Measurements from ENCODE around the gene ZFP36L1. TPM values are rescaled to one million over a fixed set of nuclear protein-coding genes. Genes with fewer than 3 reads are reported as not detected.
A peak's percentile ranks its signal among the peaks of the same experiment; 100 is the strongest.

Gene ZFP36L1
- total RNA-seq, 2 donors from 2014 or later, result 66.6 to 276 TPM

DNA sequence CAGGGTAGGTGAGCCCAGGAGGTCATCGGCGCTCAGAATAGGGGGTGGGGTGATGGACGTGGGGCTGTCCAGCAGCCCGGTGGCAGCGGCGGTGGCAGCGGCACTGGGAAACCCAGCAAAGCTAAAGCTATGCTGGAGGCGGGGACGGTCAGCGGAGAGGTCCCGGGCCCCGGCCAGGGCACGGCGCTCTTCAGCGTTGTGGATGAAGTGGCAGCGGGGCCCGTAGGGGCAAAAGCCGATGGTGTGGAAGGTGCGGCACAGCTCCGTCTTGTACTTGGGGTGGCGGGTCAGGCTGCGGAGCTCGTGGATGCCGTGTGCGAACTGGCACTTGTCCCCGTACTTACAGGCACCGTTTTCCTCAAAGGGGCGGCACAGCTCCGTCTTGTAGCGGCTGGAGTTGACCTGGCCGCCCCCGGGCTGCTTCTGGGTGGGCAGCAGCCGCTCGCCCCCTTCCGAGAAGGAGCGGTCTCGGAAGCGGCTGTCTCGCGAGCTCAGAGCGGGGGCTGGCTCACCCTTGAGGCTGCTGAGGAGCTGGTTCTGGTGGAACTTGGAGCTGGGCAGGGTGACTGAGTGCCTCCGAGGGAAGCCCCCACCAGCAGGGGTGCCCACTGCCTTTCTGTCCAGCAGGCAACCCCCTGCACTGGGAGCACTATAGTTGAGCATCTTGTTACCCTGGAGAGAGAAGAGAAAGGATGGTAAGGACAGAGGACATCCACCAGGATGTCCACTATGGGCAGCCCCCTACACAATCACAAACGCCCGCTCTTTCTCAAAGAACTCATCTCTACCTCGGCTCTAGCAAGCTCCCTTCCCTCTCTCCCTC is 2.8 kb downstream of the ZFP36L1 start:
- DNase-seq (ENCODE audit: low spot score), result peak; percentile 58
- H3K9me3 ChIP-seq, result no peaks in the 10 kb centered on the region
- peak overlapping the region; percentile 100 for H3K27ac ChIP-seq
- peak overlapping the region; percentile 83 to 94 for H3K4me3 ChIP-seq
- TF ChIP-seq CTCF (IDR thresholded peaks at IDR 0.05), result no peak
- H3K27me3 ChIP-seq, result no peaks in the 10 kb centered on the region
- peaks cover 52% of the 10 kb centered on the region for H3K36me3 ChIP-seq
- H3K4me1 ChIP-seq, result peaks cover 0 to 42% of the 10 kb centered on the region in 2 donors

DNA sequence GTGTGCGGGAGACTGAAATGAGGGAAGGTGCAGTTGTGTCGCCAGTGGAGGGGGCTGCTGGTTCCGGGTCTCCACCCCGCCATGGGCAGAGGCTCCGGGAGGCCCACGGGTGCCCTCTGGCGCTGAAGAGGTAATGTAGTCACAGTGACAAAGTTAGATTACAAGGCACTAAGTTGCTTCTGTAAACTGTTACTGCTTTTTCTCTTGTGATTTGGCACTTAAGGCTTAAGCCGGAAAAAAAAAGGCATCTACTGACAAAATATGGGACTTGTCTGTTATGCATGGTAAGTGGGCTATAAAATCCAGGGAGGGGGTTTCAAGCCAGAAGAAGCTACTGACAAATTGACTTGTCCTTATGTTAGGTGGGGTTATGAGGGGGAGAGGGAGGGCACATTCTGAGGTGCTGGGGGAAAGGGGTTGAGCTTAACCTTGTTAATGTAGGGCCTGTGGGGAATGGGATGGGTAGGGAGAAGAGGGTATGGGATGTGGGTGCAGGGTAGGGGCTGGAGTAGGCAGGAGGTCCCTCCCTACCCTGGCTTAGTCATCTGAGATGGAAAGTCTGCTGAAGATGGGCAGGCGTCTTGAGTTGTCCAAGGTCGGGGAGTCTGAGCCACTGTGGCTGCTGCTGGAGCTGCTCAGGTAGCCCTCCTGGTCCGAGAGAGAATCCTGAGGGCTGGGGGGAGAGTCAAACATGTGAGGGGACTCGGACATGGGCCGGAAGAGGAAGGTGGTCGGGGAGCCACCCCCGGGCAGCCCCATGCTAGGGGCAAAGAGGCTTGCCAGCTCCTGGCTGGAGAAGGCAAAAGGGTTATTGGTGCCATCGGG is 3.7 kb downstream of the ZFP36L1 start:
- TF ChIP-seq CTCF (IDR thresholded peaks at IDR 0.05), result peak; percentile 64 to 88
- peak; percentile 91 for DNase-seq (ENCODE audit: low spot score)
- H3K27me3 ChIP-seq, result no peaks in the 10 kb centered on the region
- H3K4me1 ChIP-seq, result peaks cover 0 to 47% of the 10 kb centered on the region in 2 donors
- H3K36me3 ChIP-seq, result peaks cover 52% of the 10 kb centered on the region
- no peaks in the 10 kb centered on the region for H3K9me3 ChIP-seq
- peak overlapping the region; percentile 100 for H3K27ac ChIP-seq
- H3K4me3 ChIP-seq, result peak overlapping the region; percentile 83 to 94

DNA sequence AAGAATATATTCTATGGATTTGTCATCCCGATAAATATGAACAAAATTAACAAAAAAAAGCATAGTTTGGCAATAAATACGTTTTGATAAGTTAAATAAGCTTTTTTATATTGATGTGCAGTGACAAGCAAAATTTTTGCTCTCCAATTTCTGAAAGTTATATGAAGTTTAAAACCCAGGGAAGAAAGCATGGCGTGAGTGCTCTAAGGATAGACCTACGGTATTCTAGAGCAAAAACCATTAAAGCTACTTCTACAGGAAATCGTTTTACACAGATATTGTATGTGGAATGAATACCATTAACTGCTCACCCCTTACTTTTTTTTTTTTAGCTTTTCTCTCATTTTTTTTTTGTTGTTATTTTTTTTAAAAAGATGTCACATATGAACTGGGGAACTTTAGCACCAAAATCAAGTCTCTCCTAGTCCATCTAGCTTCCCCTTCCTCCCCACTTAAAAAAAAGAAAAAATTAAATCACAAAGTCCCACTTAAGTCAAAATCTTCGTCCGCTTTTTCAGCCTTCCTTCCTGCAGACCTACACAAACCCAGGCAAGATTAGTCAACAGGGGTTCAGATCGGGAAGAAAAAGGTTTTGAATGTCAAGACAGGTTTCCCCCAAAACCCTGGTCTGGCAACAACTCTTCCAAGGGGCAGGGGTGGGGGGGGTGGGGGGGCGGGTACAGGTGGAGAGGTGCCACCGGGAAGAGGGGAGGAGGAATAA is 4.4 kb downstream of the ZFP36L1 start:
- H3K4me3 ChIP-seq, result peak overlapping the region; percentile 83 to 94
- peak overlapping the region; percentile 100 for H3K27ac ChIP-seq
- DNase-seq (ENCODE audit: low spot score), result no peak
- H3K4me1 ChIP-seq, result peaks cover 0 to 47% of the 10 kb centered on the region in 2 donors
- no peaks in the 10 kb centered on the region for H3K27me3 ChIP-seq
- H3K9me3 ChIP-seq, result no peaks in the 10 kb centered on the region
- H3K36me3 ChIP-seq, result peaks cover 52% of the 10 kb centered on the region
- TF ChIP-seq CTCF (IDR thresholded peaks at IDR 0.05), result no peak

GRCh38 chr14:68787092-68787992 is 5.5 kb downstream of the ZFP36L1 start:
- TF ChIP-seq CTCF (IDR thresholded peaks at IDR 0.05), result no peak
- H3K4me3 ChIP-seq, result no peak overlapping the region
- peaks cover 0 to 50% of the 10 kb centered on the region in 2 donors for H3K4me1 ChIP-seq
- H3K9me3 ChIP-seq, result no peaks in the 10 kb centered on the region
- peak overlapping the region; percentile 100 for H3K27ac ChIP-seq
- no peaks in the 10 kb centered on the region for H3K27me3 ChIP-seq
- peaks cover 52% of the 10 kb centered on the region for H3K36me3 ChIP-seq
- DNase-seq (ENCODE audit: low spot score), result peak; percentile 66
